HS-27A (cell line): ENCODE measurements around the gene JPT2.

Source experiments
- DNase-seq: peaks from one replicate; pipeline ENCODE4 v3.0.0-alpha.2; 2012; ENCODE audit warnings: low read depth, missing footprints

JPT2 gene

DNA sequence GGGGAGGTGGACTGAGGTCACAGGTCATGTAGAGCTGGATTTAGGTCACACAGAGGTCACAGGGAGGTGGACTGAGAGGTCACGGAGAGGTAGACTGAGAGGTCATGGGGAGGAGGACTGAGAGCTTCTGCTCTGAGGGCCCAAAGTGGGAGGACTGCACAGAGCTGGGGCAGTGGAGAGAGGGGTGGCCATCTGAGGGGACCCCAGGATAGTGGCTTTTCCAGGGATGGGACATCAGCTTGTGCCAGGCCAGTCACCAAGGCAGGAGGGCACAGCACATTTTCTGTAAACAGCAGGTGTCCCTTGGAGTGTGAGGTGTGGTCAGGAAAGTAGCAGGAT is 26.1 kb upstream of the JPT2 start:
- DNase-seq, result no peak

GRCh38 chr16:1653023-1653422 is 25.1 kb upstream of the JPT2 start:
- DNase-seq, result no peak

DNA sequence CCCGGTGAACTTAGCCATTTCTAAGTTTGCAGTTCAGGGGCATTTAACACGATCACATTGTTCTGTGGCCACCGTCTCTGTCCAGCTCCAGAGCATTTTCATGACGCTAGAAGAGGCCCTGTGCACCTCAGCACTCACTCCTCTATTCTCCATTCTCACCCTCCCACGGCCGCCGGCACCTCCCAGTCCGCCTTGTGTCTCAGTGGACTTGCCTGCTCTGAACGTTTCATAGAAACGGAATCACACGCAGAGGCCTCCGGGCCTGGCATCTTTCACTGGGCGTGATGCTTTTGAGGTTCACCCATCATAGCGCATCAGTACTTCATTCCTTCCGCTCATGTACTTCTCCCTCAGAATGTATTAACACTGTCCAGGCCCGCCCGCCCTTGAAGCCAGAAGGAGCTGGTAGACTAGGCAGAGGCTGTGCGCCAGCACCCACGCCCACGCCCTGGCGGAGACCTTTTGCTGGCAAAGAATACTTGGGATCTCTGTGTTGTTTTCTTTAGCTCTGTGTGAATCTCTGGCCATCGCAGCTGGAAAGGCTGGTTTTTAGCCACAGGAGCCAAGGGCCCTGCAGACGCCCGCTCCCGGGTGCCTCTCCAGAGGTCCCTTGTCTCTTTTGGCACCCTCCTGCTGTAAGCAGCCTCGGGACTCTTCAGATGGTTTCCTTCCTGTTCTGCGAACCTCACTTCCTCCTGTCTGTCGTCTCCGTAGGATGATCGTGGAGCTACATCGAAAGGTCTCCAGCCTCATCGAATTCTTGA is 23.4 kb upstream of the JPT2 start:
- no peak for DNase-seq

DNA sequence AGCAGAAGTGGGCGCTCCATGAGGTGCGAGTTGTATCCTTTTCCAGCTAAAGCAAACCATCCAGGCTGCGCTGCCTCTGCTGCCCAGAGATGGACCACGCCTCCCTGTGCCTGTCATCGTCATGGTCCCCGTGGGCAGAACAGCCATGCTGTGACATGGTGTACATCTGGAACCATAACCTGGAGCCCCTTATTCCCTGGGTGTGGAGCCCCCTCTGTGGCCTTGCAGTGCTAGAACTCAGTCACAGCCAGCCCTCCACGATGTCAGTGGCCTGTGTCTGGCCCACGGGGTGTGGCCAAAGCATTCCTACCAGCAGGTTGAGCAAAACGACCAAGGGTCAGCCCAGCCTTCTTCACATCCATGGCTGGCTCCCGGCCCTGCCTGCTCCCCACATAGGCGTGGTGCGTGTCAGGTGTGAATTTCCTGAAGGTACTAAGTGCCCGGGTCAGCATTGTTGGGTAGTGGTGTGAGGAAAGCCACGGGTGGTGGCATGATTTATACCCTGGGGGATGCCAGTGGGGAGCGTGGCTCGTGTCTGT is 22.7 kb upstream of the JPT2 start:
- no peak for DNase-seq

DNA sequence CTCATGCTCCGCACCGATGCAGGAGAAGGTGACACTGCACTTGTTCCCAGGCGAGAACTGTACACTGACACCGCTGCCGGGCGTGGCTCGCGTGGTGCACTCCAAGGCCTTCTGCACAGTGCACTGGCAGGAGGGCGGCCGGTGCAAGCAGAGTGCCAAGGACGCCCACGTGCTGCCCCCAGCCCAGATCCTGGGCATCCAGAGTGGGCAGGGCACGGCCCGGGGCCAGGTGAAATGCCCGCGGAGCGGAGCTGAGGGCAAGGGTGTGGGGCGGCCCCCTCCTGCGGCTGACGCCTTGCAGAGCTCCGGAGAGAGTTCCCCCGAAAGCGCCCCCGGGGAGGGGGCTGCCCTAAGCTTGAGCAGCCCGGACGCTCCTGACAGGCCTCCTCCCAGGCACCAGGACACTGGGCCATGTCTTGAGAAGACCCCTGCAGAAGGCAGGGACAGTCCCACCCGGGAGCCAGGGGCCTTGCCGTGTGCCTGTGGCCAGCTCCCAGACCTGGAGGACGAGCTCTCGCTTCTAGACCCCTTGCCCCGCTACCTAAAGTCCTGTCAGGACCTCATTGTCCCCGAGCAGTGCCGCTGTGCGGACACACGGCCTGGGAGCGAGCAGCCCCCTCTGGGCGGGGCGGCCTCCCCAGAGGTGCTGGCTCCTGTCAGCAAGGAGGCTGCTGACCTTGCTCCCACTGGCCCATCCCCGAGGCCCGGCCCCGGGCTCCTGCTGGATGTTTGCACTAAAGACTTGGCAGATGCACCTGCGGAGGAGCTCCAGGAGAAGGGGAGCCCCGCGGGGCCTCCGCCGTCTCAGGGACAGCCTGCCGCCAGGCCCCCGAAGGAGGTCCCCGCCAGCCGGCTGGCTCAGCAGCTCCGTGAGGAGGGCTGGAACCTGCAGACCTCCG is 21.9 kb upstream of the JPT2 start:
- DNase-seq, result no peak

- DNase-seq, result no peak
Measured at GRCh38 chr16:1656808-1657617, 21.1 kb upstream of the JPT2 start.

- no peak for DNase-seq
Measured at GRCh38 chr16:1657841-1658240, 20.2 kb upstream of the JPT2 start.

DNA sequence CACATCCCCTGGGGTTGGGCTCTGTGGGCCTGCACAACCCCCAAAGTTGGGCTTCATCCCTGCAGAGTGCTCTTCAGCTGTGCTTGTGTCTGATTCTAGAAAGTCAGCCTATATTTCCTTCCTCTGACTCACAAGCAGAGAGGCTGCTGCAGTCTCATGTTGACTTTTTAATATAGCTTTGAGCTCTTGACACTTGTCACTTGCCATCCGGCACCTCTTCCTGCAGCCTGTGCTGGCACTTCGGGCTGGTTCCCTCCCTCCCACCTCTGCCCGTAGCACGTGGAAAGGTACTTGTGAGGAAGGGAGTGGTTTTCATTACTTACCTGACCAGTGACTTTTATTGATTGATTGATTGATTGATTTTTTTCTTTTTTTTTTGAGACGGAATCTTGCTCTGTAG is 19.0 kb upstream of the JPT2 start:
- no peak for DNase-seq

DNA sequence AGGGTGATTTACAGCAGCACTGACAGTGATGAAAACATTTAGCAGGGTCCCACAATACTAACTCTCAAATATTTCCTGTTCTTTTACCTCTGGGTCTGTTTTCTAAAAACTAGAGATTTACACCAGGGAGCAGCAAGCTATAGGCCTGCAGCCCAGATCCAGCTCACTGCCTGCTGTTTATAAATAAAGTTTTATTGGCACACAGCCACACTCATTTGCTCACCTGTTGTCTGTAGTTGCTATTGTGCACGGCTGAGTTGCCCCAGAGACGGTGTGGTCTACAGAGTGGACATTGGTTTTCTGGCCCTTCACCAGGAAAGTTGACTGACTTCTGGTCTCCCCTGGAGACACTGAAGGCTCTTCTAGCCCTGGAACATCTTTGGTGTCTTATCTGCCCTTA is 16.3 kb upstream of the JPT2 start:
- no peak for DNase-seq

DNA sequence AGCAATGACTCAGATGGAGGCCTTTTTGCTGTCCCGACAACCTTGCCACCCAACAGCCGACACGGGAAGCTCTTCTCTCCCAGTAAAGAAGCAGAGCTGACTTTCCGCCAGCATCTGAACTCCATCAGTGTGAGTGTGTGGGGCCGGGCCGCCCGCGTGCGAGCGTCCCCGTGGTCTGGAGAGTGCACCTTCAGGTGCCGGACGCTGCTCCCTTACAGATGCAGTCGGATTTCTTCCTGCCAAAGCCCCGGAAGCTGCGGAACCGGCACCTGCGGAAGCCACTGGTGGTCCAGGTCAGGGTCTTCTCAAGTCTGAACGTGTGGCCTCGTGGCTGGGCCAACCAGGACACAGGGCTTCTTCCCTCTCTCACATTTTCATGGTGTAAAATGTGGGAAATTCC is 15.5 kb upstream of the JPT2 start:
- no peak for DNase-seq

DNA sequence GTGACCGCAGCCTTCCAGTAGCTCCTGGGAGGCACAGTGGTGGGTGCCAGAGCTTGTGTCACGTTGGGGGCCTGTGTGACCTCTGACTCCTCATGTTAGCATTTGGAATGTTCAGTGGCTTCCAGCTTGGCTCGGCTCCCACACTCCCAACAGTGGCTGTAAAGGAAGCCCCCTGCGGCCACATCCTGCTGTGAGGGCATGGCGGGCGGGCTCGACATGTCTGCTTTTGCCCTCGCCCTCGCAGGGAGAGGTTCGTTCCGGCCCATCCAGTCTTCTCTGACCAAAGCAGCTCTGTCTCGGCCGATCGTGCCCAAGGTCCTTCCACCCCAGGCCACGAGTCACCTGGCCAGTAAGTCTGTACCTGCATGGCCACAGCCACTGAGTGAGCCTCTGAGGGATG is 12.2 kb upstream of the JPT2 start:
- DNase-seq, result no peak

DNA sequence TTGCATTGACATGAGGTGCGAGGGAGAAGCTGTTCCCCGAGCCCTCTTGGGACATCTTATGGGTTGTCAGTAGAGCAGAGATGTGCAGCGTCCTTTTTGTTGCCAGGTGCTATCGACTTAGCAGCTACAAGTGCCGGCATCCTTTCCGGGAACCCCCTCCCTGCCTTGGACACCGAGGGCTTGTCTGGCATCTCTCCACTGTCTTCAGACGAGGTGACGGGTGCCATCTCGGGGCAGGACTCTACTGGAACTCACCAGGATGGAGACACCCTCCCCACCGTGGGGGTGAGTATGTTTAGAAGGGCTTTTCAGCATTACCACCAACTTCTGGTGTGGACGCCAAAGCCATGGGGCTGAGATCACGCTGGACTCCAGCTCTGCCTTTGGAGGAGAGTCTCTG is 11.8 kb upstream of the JPT2 start:
- DNase-seq, result no peak

DNA sequence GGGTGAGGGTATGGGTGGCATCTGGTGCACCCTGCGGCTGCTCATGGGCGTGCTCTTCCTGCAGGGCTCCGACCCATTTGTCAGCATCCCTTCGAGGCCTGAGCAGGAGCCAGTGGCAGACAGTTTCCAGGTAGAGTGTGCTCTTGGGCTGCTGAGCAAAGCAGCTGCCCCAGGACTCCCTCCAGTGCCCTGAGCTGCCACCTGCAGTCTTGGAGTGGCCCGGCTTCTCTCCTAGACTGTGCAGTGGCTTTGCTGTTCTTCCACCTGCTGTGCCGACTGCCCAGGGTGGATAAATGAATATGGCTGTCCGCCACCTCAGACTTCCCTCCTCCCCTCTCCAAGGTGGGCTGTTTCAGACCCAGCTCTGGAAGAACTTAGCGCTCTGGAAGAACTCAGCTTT is 10.8 kb upstream of the JPT2 start:
- no peak for DNase-seq

- DNase-seq, result no peak
Measured at GRCh38 chr16:1667916-1668315, 10.2 kb upstream of the JPT2 start.

GRCh38 chr16:1668612-1669319 is 9.3 kb upstream of the JPT2 start:
- DNase-seq, result no peak

- DNase-seq, result no peak
Measured at GRCh38 chr16:1669698-1670097, 8.4 kb upstream of the JPT2 start.

GRCh38 chr16:1670371-1670770 is 7.7 kb upstream of the JPT2 start:
- DNase-seq, result no peak

- no peak for DNase-seq
Measured at GRCh38 chr16:1670866-1671265, 7.2 kb upstream of the JPT2 start.

DNA sequence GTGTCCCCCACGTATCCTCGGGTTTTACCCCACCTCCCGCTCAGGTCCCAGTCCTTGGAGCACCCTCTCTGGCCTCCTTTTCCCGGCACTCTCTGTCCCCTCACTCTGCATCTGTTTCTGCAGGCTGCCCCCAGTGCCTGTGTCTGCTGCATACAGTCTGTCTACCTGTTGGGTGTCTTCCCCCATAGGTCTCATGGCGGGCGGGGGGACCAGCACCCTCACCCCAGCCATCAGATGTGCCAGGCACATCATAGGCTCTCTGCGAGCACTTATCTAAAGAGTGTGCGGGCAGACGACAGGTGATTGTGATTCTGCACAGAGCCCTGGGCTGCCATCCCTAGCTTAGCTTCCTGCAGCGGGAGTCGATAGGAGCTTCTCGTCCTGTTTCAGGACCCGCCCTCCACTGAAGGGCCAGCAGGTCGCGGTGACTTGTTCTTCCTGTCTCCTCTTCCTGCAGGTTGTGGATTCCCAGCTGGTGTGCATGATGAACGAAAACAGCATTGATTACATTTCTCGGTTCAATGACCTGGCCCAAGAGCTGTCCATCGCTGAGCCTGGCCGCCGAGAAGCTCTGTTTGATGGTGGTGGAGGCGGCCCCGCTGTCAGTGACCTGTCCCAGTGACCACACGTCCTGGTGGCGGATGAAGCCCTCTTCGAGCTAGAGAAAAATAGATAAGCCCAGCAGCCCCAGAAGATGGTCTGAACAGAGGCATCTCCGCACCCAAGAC is 4.5 kb upstream of the JPT2 start:
- DNase-seq, result no peak

DNA sequence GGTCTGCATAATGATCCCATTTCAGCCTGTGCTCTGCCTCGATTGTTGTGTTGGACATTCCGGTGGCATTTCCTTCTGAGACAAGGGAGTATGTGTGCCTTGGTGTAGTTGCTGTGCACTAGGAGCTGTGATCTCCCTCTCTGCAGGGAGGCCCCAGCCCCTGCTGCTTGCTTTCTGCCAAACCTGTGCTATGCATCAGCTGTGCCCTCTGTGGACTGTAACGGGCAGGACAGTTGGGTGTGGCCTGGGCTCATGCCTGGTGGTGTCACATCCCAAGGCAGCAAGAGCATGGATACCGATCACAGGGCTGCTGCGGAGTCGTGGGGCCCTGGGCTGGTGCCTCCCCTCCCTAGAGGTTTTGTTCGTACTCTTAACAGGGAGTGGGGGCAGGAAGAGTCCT is 3.8 kb upstream of the JPT2 start:
- no peak for DNase-seq
